ENCODE results near the gene BRD3.

Gene BRD3

GRCh38 chr9:134035041-134036039 lies 32.5 kb downstream of the BRD3 start:
- DNase-seq = no peak

DNA sequence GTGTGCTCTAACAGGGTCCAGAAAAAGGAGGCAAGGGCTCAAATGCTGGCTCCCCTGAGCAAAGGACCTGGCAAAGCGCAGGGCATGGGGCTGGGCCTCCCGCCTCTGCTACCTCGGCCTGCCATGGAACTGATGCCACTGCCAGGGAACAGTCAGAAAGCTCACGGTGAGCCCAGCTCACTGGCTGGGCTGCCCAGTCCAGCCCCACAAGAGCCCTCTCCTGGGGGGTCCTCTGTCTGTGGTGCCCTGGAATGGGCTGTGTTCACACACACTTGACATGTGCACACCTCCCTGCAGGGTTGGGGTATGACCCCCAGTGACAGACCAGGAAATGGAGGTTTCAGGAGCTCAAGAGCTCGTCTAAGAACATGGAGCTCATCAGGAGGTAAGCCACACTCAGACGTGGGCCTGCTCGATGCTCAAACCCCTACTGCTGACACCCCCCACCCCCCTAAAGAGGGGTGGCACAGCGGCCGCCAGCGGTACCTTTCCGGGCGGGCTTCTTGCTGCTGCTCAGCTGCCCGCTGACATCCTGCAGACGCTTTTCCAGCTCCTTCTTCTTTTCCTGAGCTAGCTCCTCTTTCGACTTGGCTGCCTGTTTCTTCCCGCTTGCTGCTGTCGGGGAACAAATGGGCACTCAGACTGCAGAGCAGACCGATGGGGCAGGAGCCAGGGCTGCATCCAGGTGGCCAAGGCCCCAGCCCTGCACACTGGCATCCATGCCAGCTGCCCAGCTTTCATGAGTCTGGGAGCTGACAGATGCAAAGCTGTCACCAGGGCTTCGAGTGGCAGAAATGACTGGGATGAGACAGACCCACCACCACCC lies 33.4 kb downstream of the BRD3 start:
- no peak for DNase-seq

DNA sequence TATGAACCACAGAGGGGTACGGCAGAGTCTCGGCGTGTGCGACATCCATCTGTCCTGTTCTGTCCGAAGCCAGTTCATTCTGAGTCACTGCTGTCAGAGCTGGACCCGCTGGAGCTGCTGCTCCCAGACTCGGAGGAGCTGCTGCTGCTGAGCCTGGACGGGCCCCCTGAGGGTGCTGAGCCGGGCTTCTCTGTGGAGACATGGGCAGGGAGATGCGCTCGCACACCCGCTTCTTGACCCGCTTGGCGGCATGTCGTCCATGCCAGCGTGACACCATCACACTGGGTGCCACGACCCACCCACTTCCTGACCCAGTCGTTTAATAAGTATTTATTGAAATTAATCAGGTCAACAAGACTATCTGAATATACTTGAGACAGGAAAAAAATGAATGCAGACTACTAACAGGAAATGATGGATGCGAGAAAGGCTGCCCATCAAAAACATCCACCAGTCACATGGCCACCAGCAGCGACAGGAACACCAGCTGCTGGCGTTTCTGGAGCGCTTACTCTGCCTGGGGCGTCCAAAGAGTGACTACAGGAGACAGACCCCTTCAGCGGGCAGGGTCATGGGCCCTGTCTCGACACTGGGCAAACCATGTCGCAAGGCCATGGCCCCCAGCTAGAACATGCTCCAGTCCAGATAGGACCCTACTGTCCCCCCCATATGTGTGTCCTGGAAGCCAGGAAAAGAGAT lies 34.2 kb downstream of the BRD3 start:
- no peak for DNase-seq

GRCh38 chr9:134032456-134033222 lies 35.2 kb downstream of the BRD3 start:
- DNase-seq = no peak

- no peak for DNase-seq
Observed at GRCh38 chr9:134031783-134032182, 36.0 kb downstream of the BRD3 start.

- DNase-seq = no peak
Observed at GRCh38 chr9:134030821-134031470, 36.9 kb downstream of the BRD3 start.

DNA sequence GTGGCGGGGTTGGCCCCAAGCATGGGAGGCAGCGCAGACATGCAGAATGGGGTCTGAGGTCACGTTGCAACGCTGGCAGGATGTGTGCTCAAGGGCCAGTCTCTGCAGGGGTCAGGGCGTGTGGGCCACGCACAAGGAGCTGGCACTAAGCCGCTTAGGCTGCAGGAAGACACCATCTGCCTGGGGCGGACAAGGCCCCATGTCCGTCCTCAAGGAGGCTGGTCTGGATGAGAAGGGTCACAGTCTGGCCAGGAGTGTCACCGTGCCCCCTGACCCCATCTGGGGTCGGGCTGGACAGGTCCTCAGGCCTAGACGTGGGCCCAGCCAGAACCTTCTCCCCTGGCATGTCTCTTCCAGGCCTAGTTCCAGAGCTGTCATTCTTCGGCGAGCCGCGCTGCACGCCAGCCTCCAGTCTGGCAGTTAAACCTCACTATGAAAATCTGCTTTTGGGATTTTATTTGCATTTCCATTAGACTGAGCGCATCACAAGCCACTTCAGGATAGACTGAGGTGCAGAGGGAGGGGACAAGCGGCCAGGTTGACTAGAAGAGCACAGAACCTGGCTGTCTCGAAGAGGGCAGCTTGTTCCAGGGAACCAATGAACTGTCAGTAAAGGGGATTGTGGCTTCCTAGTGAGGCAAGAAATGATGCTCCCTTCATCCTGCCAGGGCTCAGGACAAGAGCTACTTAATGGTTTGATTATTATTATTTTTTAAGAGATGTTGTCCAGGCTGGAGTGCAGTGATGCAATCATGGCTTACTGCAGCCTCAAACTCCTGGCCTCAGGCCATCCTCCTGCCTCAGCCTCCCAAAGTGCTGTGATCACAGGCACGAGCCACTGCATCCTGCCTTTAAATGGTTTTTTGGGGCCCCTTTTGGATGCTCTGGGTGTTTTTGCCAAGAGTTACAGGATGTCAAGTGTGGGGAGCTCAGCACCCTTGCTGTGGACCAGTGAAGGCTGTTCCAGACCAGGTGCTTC lies 38.3 kb downstream of the BRD3 start:
- DNase-seq = no peak

GRCh38 chr9:134028575-134029247 lies 39.1 kb downstream of the BRD3 start:
- no peak for DNase-seq

DNA sequence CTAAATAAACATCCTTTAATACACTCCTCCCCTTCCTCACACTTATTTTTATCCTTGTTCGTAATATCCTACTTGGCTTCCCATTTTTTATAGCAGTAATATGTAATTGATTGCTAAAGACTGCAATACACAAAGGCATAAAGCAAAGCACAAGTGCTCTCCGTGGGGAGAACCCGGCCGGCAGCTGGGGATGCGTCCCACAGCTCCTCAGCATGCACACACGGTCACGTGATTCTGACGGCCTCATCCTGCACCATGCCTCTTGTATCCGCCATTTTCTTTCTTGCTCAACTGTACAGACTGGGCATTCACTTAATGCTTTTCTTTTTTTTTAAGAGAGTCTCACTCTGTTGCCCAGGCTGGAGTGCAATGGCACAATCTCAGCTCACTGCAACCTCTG lies 39.8 kb downstream of the BRD3 start:
- no peak for DNase-seq

DNA sequence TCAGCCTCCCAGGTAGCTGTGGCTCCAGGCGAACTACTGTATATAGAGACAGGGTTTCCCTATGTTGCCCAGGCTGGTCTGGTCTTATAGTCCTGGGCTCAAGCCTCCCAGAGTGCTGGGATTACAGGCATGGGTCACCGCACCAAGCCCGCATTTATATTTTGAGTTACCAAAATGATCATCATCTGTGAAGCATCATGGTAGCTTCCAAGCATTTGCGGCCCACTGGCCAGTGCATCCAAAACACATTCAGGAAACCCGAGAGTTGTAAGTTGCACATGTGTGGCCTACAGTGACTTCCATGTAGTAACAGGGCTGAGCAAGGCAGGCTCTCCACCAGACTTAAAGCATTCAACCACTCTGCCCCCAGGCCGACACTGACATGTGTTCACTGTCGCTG lies 40.3 kb downstream of the BRD3 start:
- no peak for DNase-seq

GRCh38 chr9:134026981-134027380 lies 40.8 kb downstream of the BRD3 start:
- no peak for DNase-seq

GRCh38 chr9:134026581-134026980 lies 41.2 kb downstream of the BRD3 start:
- no peak for DNase-seq

- no peak for DNase-seq
Observed at GRCh38 chr9:134025606-134026541, 42.0 kb downstream of the BRD3 start.

DNA sequence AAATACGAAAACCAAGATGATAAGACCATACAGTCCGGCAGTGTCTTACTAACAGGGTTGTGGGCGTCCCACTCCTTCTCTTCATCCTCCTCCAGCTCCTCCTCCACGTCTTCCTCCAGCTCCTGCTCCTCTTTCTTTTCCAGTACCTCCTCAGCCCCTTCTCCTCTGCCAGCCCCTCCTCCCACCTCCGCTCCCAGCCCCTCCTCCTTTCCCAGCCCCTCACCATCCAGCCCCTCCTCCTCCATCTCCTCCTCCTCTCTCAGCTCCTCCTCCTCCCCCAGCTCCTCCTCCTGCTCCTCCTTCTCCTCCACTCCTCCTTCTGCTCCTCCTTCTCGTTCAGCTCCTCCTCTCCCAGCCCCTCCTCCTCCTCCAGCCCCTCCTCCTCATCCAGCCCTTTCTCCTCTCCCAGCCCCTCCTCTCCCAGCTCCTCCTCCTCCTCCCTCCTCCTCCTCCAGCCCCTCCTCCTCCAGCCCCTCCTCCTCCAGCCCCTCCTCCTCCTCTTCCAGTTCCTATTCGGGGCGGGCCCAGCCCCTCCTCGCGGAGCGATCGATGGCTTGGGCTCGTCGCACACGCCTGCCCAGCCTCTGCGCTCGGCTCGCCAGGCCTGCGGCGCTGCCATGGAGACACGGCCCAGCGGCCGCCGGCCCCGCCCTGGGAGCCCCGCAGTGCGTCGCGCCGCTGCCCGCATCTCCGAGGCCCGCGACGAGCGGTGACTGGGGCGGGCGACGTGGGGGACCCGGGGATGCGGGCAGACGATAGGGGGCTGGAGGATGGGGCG lies 42.8 kb downstream of the BRD3 start, which contains the start of gene BRD3OS:
Gene BRD3OS, plus strand, starts transcription at position 654 of the 778 bp plus-strand sequence. CDS start 1,267 bp downstream, outside the sequence.
- peak; percentile 87 for DNase-seq

DNA sequence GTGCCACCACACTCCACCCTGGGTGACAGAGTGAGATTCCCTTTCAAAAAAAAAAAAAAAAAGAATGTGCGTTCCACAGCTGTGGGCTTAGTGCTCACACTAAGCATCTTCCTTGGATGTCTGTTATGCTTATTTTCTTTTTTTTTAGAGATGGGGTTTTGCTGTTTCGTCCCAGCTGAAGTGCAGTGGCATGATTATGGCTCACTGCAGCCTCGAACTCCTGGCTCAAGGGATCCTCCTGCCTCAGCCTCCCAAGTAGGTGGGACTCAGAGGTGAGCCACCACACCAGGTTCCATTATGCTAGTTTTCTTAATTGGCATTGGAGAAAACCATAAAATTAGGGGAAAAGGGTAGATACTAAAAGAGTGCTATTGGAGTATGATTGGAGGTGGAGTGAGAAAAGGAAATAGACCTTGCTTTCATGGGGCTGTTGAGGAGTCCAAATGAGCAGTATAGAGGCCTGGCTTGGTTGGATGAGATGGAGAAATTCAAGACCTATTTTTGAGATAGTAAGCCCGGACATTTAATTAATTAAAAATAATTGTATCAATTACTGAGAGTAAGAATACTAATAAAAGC lies 43.5 kb downstream of the BRD3 start:
- no peak for DNase-seq

DNA sequence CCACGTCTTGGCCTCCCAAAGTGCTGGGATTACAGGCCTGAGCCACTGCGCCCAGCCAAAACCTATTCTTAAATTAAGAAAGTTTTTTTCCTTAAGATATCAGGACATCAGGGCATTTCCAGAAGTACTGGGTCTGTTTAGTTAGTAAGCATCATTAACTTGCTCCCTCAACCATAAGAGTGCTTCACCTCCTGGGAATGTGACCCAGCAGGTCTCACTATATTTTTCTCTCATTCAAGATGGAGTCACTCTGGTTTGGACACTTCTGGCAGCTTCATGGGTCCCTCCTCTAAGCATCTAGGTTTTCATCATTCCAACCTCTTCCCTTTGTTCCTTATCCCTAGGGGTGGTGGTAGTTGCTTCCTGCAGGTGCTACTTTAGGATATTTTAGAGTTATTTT lies 52.9 kb downstream of the BRD3 start:
- DNase-seq = no peak

- no peak for DNase-seq
Observed at GRCh38 chr9:134011401-134011800, 56.4 kb downstream of the BRD3 start.

Measured in NCI-H510A (cell line).